NCI-H226 (cell line): Measurements from ENCODE around the gene YBEY.
"Not testable (repeated sequence)": the region's sequence is repeated elsewhere in the genome, so short reads cannot be mapped to it uniquely, and the experiment has no call there.

Experiments used
- DNase-seq: peaks from one replicate; pipeline ENCODE4 v3.0.0-alpha.2; 2015

The YBEY gene

GRCh38 chr21:46307625-46308024, 21.5 kb downstream of the YBEY start:
- DNase-seq, result peak; percentile 24

DNA sequence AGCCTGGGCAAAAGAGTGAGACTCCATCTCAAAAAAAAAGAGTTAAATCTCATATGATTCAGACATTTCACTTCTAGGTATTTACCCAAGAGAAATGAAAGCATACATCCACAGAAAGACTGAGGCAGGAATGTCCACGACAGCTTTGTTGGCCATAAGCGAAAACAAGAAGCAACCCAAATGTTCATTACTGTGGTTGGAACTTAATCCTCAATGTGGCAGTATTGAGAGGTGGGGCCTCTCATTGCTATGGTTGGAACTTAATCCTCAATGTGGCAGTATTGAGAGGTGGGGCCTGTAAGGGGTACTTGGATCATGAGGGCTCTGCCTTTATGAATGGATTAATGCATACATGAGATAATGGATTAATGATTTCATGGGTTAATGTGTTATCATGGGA, 22.3 kb downstream of the YBEY start:
- no peak for DNase-seq

DNA sequence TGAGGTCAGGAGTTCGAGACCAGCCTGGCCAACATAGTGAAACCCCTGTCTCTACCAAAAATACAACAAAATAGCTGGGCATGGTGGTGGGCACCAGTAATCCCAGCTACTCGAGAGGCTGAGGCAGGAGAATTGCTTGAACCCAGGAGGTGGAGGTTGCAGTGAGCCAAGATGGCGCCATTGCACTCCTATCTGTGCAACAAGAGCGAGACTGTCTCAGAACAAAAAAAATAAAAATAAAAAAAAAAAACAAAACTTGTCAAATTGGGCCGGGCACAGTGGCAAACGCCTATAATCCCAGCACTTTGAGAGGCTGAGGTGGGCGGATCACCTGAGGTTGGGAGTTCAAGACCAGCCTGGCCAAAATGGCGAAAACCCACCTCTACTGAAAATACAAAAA, 24.1 kb downstream of the YBEY start:
- not testable (repeated sequence) for DNase-seq

DNA sequence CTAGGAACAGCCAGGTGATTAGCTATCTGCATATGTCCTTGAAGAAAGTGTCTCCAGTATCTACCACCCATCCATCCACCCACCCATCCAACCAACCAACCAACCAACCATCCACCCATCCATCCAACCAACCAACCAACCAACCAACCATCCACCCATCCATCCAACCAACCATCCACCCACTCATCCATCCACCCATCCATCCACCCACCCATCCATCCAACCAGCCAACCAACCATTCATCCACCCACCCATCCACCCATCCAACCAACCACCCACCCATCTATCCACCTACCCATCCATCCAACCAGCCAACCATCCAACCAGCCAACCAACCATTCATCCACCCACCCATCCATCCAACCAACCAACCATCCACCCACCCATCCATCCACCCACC, 25.4 kb downstream of the YBEY start:
- no peak for DNase-seq

DNA sequence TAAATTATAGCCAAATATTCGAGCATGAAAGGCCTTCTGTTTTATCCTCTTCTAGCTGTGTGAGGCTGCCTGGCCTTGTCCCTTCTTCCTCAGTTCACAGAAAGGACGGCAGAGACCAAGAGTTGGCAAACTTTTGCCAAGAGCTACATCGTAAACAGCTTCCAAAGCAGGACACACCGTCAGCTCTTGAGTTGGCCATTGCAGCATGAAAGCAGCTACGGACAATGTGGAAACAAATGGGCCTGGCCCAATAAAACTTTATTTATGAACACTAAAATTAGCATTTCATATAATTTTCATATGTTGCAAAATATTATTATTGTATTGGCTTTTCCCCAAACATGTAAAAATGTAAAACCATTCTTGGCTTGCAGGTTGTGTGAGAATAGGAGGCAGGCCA, 26.8 kb downstream of the YBEY start:
- DNase-seq, result no peak

- no peak for DNase-seq
Observed at GRCh38 chr21:46314441-46315020, 28.4 kb downstream of the YBEY start.

GRCh38 chr21:46316708-46317324, 30.7 kb downstream of the YBEY start:
- no peak for DNase-seq

DNA sequence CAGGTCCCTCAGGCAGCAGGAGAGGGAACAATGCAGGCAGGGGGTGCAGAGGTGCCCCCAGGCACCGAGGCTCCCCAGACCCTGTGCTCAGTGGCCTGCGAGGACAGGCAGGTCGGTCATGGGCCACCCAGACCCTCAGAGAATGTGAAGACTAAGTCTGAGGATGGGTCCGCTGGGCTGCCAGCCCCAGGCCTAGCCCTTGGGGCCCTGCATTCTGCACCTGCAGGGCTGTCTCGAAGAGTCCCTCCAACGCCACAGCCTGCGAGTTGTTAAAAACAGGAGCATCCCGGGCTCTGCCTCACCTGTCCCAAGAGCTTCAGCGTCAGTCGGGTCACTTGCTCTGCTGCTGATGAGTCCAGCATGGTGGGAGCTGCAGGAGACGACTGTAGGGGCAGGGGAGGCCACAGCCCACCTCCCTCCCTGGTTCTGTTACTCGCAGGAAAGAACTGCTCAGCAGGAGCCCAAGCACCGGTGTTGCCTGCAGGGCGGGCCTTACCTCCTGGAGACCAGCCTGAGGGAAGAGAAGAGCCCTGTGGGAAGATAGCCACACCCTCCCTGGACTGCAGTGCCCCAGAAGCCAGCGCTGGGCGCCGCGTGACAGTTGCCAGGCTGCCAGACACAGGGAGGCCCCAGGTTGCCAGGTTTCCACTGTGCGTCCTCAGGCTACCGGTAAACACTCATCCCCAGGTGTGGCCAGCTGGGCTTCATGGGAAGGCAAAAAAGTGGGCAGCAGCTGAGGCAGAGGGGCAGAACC, 31.7 kb downstream of the YBEY start:
- DNase-seq, result no peak

- DNase-seq, result no peak
Observed at GRCh38 chr21:46318464-46318845, 32.3 kb downstream of the YBEY start.

GRCh38 chr21:46319186-46319585, 33.0 kb downstream of the YBEY start:
- no peak for DNase-seq

- DNase-seq, result no peak
Observed at GRCh38 chr21:46320331-46320801, 34.2 kb downstream of the YBEY start.

DNA sequence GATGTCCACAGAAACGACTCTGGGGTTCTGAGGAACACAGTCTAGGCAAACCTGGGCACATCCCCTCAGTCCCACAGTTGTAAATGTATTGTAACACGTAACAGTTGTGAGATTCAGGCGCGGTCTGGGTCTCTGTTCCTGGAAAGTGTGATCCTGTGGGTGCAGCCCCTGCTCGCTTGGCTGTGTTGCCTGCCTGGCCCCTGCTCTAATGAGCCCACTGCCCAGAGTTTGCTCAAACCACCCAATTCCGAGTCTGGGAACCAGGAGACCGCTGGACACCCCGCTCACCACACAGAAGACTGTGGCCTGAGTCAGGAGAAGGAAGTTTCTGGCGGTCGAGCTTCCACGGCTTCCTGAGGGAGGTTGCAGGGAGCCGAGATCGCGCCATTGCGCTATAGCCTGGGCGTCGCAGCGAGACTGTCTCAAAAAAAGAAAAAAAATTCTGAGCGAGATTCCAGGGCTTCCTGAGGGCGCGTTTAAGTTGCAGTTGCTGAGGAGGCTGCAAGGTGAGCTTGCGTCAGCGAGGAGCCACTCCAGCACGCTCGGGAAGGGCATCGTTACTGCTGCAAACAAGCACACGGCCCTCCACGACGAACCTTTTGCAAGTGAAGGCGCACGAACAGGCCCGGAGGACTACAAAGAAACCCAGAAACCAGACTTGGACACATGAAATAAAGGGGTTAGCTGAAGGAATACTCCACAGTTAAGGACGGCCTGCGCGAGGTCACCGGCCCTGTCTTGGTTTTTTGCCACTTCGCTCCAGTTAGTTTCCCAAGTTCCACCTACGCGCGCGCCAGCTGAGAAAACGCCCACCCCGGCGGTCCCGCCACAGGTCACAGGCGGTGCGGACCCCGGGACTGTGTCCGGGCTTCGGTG, 36.4 kb downstream of the YBEY start:
- no peak for DNase-seq

DNA sequence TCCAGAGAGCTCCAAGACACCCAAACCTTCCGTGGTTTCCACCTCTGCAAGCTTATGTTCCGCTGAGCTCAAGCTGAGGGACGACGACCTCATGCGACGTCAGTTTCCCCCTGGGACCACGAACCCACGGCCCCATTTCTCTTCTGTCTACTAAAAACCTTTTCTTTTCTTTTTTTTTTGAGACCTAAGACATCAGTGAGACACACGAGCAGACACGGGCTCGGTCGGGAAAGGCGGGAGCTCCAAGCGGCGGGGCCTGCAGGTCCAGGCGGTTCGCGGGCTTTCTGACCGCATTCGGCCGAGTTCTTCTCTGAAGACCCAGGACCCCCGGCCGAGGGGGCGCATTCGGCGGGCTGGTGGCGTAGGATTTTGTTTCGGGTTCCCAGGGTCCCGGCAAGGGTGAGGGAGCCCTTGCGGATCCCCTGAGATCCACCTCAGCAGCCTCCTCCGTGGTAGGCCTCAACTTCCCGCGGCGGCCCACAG, 37.1 kb downstream of the YBEY start:
- no peak for DNase-seq

GRCh38 chr21:46323710-46324389, 37.7 kb downstream of the YBEY start, which contains the start of the genes C21orf58 and PCNT:
C21orf58 (minus strand) TSS chr21:46323870; CDS start chr21:46322738, 1,132 bp downstream.
PCNT (plus strand) TSS chr21:46324156; CDS start chr21:46324229, 73 bp downstream.
- DNase-seq, result peak; percentile 95

DNA sequence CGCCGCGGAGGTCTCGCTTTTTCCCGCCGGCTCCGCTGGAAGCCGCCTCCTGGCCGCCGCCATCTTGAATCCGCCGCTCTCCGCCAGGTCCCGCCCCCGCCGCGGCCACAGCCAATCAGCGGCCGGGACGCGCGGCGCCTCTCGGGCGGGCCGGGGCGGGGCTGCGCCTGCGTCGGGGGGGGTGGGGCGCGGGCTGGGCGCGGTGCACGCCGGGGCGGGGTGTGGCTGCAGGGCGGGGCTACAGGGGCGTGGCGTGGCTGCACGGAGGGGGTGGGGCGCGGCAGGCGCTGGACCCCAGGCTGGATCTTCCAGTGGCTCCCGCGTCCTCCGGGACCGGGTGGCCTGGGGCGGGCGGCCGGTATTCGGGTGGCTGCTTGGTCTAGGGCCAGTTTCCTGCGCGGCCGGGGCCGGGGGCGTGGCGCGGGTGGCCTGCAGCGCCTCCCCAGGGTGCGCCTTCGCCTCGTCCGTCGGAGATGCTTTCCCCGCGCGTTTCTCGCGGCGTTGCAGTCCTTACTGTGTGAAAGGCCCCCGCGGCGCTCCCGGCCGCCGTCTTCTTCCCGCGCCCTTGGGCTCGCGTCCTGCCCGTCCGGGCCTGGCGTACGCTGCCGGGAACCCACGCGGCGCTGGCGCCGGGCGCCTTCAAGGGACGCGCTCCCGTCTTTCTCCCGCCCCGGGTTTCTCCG, 38.4 kb downstream of the YBEY start:
- DNase-seq, result peak; percentile 54

DNA sequence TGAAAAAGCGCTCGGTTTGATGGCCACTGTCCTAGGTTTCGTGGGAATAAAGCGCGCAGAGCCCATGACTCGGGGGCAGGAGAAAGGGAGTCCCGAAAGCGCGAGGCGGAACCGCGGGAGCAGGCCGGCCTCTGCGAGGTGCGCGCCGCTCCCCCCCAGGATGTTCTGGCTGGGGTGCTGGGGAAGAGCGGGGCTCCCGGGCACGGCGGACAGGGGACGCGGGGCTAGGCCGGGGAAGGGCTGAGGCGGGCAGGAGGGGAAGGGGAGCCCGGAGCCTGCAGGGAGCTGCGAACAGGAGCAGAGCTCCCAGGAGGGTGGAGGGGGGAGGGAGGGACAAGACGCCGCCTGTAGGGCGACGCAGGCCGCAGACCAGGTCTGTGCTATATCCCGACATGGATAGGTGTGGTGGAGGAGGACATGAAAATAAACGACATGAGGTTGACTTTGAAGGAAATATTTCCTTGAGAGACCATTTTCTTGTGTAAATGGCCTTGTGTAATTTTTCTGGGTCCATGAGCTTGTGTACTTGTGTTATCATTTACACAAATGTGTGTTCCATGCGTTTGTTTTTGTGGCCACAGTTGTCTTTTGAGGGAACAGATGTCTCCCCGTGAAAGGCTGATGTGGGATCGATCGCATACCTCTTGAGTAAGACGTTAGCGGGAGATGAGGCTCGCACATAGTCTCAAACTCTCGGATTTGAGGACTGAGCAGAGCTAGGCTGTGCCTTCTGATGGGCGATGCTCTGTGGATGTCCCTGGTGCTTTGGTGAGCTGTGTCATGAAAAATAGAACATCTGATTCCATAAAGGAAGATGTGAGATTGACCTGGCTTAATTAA, 39.2 kb downstream of the YBEY start:
- DNase-seq, result peak; percentile 43

DNA sequence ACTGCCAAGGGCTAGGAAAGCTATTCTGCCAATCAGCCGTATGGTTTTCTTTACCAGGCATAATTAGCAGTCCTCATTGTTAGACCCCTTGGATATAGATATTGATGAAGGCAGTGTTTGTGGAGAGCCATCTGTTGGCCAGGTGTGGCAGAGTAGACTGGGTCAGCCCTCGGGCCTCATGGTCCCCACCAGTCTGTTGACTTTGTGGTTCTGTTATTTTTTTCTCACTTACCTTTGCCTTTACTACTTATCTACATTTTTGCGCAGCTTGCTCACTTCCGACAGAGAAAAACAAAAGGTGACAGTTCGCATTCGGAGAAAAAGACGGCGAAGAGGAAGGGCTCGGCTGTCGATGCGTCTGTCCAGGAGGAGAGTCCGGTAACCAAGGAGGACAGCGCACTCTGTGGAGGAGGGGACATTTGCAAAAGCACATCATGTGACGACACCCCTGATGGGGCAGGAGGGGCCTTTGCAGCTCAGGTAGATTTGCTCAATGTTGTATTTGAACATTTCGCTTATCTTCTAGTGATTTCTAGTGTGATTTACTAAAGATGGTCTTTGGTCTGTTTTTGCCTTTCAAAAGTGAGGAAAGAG, 40.1 kb downstream of the YBEY start:
- DNase-seq, result no peak

GRCh38 chr21:46327711-46328110, 41.6 kb downstream of the YBEY start:
- DNase-seq, result no peak

GRCh38 chr21:46328151-46328550, 42.0 kb downstream of the YBEY start:
- DNase-seq, result no peak

DNA sequence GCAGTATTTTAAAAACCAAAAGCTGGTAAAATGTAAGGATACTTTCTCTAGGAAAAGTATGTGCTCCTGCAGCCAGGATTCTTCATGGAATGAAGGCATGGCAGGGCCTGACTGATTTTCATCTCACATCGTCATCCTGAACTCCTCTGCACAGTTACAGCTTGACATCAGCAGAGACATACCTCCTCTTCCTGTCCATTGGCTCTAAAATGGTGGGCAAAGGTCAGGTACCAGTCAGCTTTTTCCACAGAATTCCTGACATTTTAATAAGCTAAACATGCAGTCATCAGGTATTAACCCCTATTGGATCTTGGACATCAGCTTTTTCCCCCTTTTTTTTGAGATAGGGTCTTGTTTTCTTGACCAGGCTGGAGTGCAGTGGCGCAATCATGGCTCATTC, 43.7 kb downstream of the YBEY start:
- no peak for DNase-seq
